Urothelium cell line (cell line): ENCODE measurements around the gene PROC.
"Not testable (repeated sequence)": the region's sequence is repeated elsewhere in the genome, so short reads cannot be mapped to it uniquely, and the experiment has no call there.

Source experiments
- DNase-seq: peaks from one replicate; pipeline ENCODE4 v3.0.0; 2011; ENCODE audit warnings: low spot score, mixed read lengths
- FAIRE-seq: peaks from 2 replicates; lab custom pipeline; 2011; peaks lifted over from hg19 to GRCh38; lab: Jason Lieb, UNC

Gene PROC

GRCh38 chr2:127425540-127426490, 7.6 kb downstream of the PROC start:
- FAIRE-seq = no peak
- no peak for DNase-seq

- no peak for DNase-seq
- no peak for FAIRE-seq
Measured at GRCh38 chr2:127426501-127427354, 8.5 kb downstream of the PROC start.

- FAIRE-seq (no peak), DNase-seq (no peak)
Measured at GRCh38 chr2:127427376-127428056, 9.3 kb downstream of the PROC start.

- DNase-seq (no peak), FAIRE-seq (no peak)
Measured at GRCh38 chr2:127428057-127428814, 10.0 kb downstream of the PROC start.

- DNase-seq (no peak), FAIRE-seq (no peak)
Measured at GRCh38 chr2:127428815-127429109, 10.5 kb downstream of the PROC start.

- FAIRE-seq = no peak
- DNase-seq = no peak
Measured at GRCh38 chr2:127429291-127429690, 11.1 kb downstream of the PROC start.

- no peak for FAIRE-seq
Measured at GRCh38 chr2:127429844-127430425, 11.7 kb downstream of the PROC start.

GRCh38 chr2:127431408-127432023, 13.3 kb downstream of the PROC start:
- DNase-seq = no peak

More at GRCh38 chr2:127429844-127430425, 11.7 kb downstream of the PROC start:
- DNase-seq = no peak

GRCh38 chr2:127434515-127434914, 16.3 kb downstream of the PROC start:
- DNase-seq (no peak), FAIRE-seq (no peak)

More at GRCh38 chr2:127431408-127432023, 13.3 kb downstream of the PROC start:
- FAIRE-seq = no peak

GRCh38 chr2:127437056-127437455, 18.8 kb downstream of the PROC start:
- no peak for DNase-seq
- no peak for FAIRE-seq

GRCh38 chr2:127437781-127438726, 19.8 kb downstream of the PROC start:
- FAIRE-seq = no peak

GRCh38 chr2:127439343-127439742, 21.1 kb downstream of the PROC start:
- FAIRE-seq (no peak), DNase-seq (no peak)

More at GRCh38 chr2:127437781-127438726, 19.8 kb downstream of the PROC start:
- no peak for DNase-seq

- FAIRE-seq = no peak
- no peak for DNase-seq
Measured at GRCh38 chr2:127448526-127448925, 30.3 kb downstream of the PROC start.

- DNase-seq (no peak), FAIRE-seq (no peak)
Measured at GRCh38 chr2:127449414-127449813, 31.2 kb downstream of the PROC start.

- no peak for FAIRE-seq
Measured at GRCh38 chr2:127449898-127450297, 31.7 kb downstream of the PROC start.

GRCh38 chr2:127451981-127452380, 33.8 kb downstream of the PROC start:
- FAIRE-seq (no peak), DNase-seq (no peak)

More at GRCh38 chr2:127449898-127450297, 31.7 kb downstream of the PROC start:
- DNase-seq = no peak

GRCh38 chr2:127452423-127452822, 34.2 kb downstream of the PROC start:
- FAIRE-seq, DNase-seq: not testable (repeated sequence)

GRCh38 chr2:127453013-127453391, 34.8 kb downstream of the PROC start:
- DNase-seq = no peak
- FAIRE-seq = no peak
